GM19438 (cell line): Measurements from ENCODE around the gene DNASE2B.

Source experiments
- ATAC-seq: cut with Tn5 transposase; IDR thresholded peaks from one replicate; pipeline ENCODE4 v1.9.1; 2021; ENCODE audit warnings: low read depth; ENCODE audit not compliant: unreplicated experiment

Gene DNASE2B

GRCh38 chr1:84373436-84374141, 24.7 kb upstream of the DNASE2B start:
- no peak for ATAC-seq

GRCh38 chr1:84374991-84375696, 23.1 kb upstream of the DNASE2B start:
- no peak for ATAC-seq

GRCh38 chr1:84376000-84376910, 22.0 kb upstream of the DNASE2B start:
- ATAC-seq: no peak

- no peak for ATAC-seq
Observed at GRCh38 chr1:84377480-84378095, 20.7 kb upstream of the DNASE2B start.

GRCh38 chr1:84379138-84379916, 19.0 kb upstream of the DNASE2B start:
- ATAC-seq: no peak

- ATAC-seq: no peak
Observed at GRCh38 chr1:84379917-84380180, 18.4 kb upstream of the DNASE2B start.

GRCh38 chr1:84382127-84382526, 16.2 kb upstream of the DNASE2B start:
- ATAC-seq: no peak

- no peak for ATAC-seq
Observed at GRCh38 chr1:84385347-84385746, 12.9 kb upstream of the DNASE2B start.

- ATAC-seq: no peak
Observed at GRCh38 chr1:84386716-84387479, 11.4 kb upstream of the DNASE2B start.

- no peak for ATAC-seq
Observed at GRCh38 chr1:84387480-84388163, 10.7 kb upstream of the DNASE2B start.

GRCh38 chr1:84390226-84390625, 8.1 kb upstream of the DNASE2B start:
- ATAC-seq: no peak

- ATAC-seq: no peak
Observed at GRCh38 chr1:84401156-84401555, 2.9 kb downstream of the DNASE2B start.

GRCh38 chr1:84402060-84402459, 3.8 kb downstream of the DNASE2B start:
- no peak for ATAC-seq

GRCh38 chr1:84402501-84402900, 4.2 kb downstream of the DNASE2B start:
- ATAC-seq: no peak

GRCh38 chr1:84403347-84403746, 5.1 kb downstream of the DNASE2B start:
- ATAC-seq: no peak

GRCh38 chr1:84406346-84406861, 8.1 kb downstream of the DNASE2B start:
- no peak for ATAC-seq

- ATAC-seq: no peak
Observed at GRCh38 chr1:84407524-84407923, 9.2 kb downstream of the DNASE2B start.

- ATAC-seq: no peak
Observed at GRCh38 chr1:84407958-84408422, 9.7 kb downstream of the DNASE2B start.

GRCh38 chr1:84409888-84410287, 11.6 kb downstream of the DNASE2B start:
- ATAC-seq: no peak
